CD14-positive monocyte (primary cell): ENCODE results near the gene SGK1. TPM values are rescaled to one million over a fixed set of nuclear protein-coding genes. Genes with fewer than 3 reads are reported as not detected.
"Not testable (repeated sequence)": the region's sequence is repeated elsewhere in the genome, so short reads cannot be mapped to it uniquely, and the experiment has no call there.

Experiments
- DNase-seq, 3 donors: peaks; one replicate each; pipeline ENCODE4 v3.0.0-alpha.2; 2011 to 2022
- H2AFZ ChIP-seq: 2 replicates; pipeline ENCODE4 v1.6.0; 2012; ENCODE audit warnings: mild to moderate bottlenecking, low read depth, low read length, inconsistent platforms; ENCODE audit not compliant: insufficient read depth, poor library complexity, severe bottlenecking
- H3K27ac ChIP-seq, 2 donors: 1 replicate in 1 of 2; 2 replicates in 1 of 2; pipeline ENCODE4 v1.5.1; 2012 to 2013; ENCODE audit warnings: low read length in 2 of 2, control low read depth in 1 of 2, inconsistent platforms in 1 of 2, low read depth in 1 of 2, mild to moderate bottlenecking in 1 of 2
- H3K27me3 ChIP-seq, 2 donors: one replicate each; pipeline versions ENCODE4 v1.6.0 to v1.6.1; 2011 to 2013; ENCODE audit warnings: low read length in 2 of 2; ENCODE audit not compliant: control insufficient read depth in 2 of 2, insufficient read depth in 2 of 2
- H3K36me3 ChIP-seq, 2 donors: replicated peaks in 1 of 2; 1 replicate in 1 of 2; 2 replicates in 1 of 2; pipeline versions ENCODE4 v1.5.1 to v1.6.1; 2012 to 2013; ENCODE audit warnings: low read length in 2 of 2, control low read depth in 1 of 2, inconsistent platforms in 1 of 2, mild to moderate bottlenecking in 1 of 2; ENCODE audit not compliant: insufficient read depth in 2 of 2, control insufficient read depth in 1 of 2
- H3K4me1 ChIP-seq, 2 donors: 1 replicate in 1 of 2; 2 replicates in 1 of 2; pipeline versions ENCODE4 v1.5.1 to v1.6.1; 2012 to 2013; ENCODE audit warnings: low read length in 2 of 2, control low read depth in 1 of 2, inconsistent platforms in 1 of 2, mild to moderate bottlenecking in 1 of 2, moderate library complexity in 1 of 2; ENCODE audit not compliant: insufficient read depth in 2 of 2, control insufficient read depth in 1 of 2
- H3K4me2 ChIP-seq: replicated peaks from 2 replicates; pipeline ENCODE3; 2012; ENCODE audit warnings: low read length, moderate library complexity, mild to moderate bottlenecking; ENCODE audit not compliant: poor library complexity, severe bottlenecking; ENCODE audit errors: extremely low read depth
- H3K4me3 ChIP-seq, 3 experiments: fragments of 200-600 bp in 1 of 3; sonication (generic) in 1 of 3; replicated peaks in 1 of 3; 1 replicate in 2 of 3; 2 replicates in 1 of 3; pipeline ENCODE4 v1.5.1; 2011 to 2013; ENCODE audit warnings: low read length in 3 of 3, mild to moderate bottlenecking in 3 of 3, control low read depth in 2 of 3, low read depth in 2 of 3, inconsistent platforms in 1 of 3, moderate library complexity in 1 of 3
- H3K79me2 ChIP-seq: 2 replicates; pipeline ENCODE4 v1.6.0; 2012; ENCODE audit warnings: mild to moderate bottlenecking, control low read depth, inconsistent platforms, low read length, moderate library complexity; ENCODE audit not compliant: insufficient read depth
- H3K9ac ChIP-seq: 2 replicates; pipeline ENCODE4 v1.6.0; 2017; ENCODE audit warnings: low read length, mild to moderate bottlenecking; ENCODE audit not compliant: insufficient read depth, poor library complexity, severe bottlenecking
- H3K9me3 ChIP-seq, 2 donors: replicated peaks in 1 of 2; 1 replicate in 1 of 2; 2 replicates in 1 of 2; pipeline versions ENCODE4 v1.5.1 to v1.6.1; 2012 to 2013; ENCODE audit warnings: low read length in 2 of 2, control low read depth in 1 of 2; ENCODE audit not compliant: control insufficient read depth in 1 of 2, insufficient read depth in 1 of 2
- H4K20me1 ChIP-seq: 2 replicates; pipeline ENCODE4 v1.6.0; 2012; ENCODE audit warnings: mild to moderate bottlenecking, low read length, control low read depth, moderate library complexity; ENCODE audit not compliant: insufficient read depth
- H3K27ac Mint-ChIP-seq, 7 donors: one replicate each; pipeline ENCODE4 v1.8.0; 2020; ENCODE audit warnings: mild to moderate bottlenecking in 7 of 7, mixed read lengths in 7 of 7, moderate library complexity in 6 of 7, inconsistent platforms in 2 of 7
- H3K27me3 Mint-ChIP-seq, 3 donors: one replicate each; pipeline ENCODE4 v1.8.0; 2021 to 2022; ENCODE audit warnings: low read depth in 3 of 3, mild to moderate bottlenecking in 3 of 3, mixed read lengths in 3 of 3, moderate library complexity in 3 of 3, inconsistent platforms in 1 of 3
- H3K36me3 Mint-ChIP-seq, 2 donors: one replicate each; pipeline ENCODE4 v1.8.0; 2020; ENCODE audit warnings: mixed read lengths in 2 of 2, inconsistent platforms in 1 of 2, mild to moderate bottlenecking in 1 of 2
- H3K4me1 Mint-ChIP-seq: one replicate; pipeline ENCODE4 v1.8.0; 2020; ENCODE audit warnings: mild to moderate bottlenecking, mixed read lengths
- H3K4me3 Mint-ChIP-seq, 2 donors: one replicate each; pipeline ENCODE4 v1.8.0; 2020; ENCODE audit warnings: mild to moderate bottlenecking in 2 of 2, mixed read lengths in 2 of 2, moderate library complexity in 1 of 2
- H3K9me3 Mint-ChIP-seq, 7 donors: one replicate each; pipeline ENCODE4 v1.8.0; 2020 to 2022; ENCODE audit warnings: mixed read lengths in 7 of 7, mild to moderate bottlenecking in 6 of 7, moderate library complexity in 6 of 7, inconsistent platforms in 2 of 7
- WGBS: methylation state at CpG from one replicate; pipeline ENCODE4 v1.1.5; 2013; ENCODE audit warnings: missing lambda C conversion rate; ENCODE audit not compliant: insufficient coverage; 5-methylcytosine and 5-hydroxymethylcytosine counted together
- intact Hi-C, 2 donors: fragments of 100-400 bp; cut with micrococcal nuclease; formaldehyde crosslinking; loops; one replicate each; pipeline versions ENCODE4 v1.15.0 to v1.15.1; 2023
- polyA plus RNA-seq, 3 donors: library from polyadenylated mRNA; depleted of rRNA in 1 of 3; unstranded in 2 of 3; stranded (reverse) in 1 of 3; fragments of 300-500 nt in 2 of 3; fragments of >200 nt in 1 of 3; fragmentation: Illumina TruSeq in 2 of 3; gene quantifications; 1 replicate in 2 of 3; 2 replicates in 1 of 3; pipeline ENCODE4 v1.2.3, GENCODE V29; 2012 to 2021
- TF ChIP-seq, protein P1 (sequence below): fragments of 200-600 bp; IDR thresholded peaks from one replicate; pipeline ENCODE4 v1.8.0; 2022; ENCODE audit warnings: antibody characterized with exemption, mild to moderate bottlenecking

The SGK1 gene
- polyA plus RNA-seq, 3 donors, result 373 to 419 (median 407) TPM

DNA sequence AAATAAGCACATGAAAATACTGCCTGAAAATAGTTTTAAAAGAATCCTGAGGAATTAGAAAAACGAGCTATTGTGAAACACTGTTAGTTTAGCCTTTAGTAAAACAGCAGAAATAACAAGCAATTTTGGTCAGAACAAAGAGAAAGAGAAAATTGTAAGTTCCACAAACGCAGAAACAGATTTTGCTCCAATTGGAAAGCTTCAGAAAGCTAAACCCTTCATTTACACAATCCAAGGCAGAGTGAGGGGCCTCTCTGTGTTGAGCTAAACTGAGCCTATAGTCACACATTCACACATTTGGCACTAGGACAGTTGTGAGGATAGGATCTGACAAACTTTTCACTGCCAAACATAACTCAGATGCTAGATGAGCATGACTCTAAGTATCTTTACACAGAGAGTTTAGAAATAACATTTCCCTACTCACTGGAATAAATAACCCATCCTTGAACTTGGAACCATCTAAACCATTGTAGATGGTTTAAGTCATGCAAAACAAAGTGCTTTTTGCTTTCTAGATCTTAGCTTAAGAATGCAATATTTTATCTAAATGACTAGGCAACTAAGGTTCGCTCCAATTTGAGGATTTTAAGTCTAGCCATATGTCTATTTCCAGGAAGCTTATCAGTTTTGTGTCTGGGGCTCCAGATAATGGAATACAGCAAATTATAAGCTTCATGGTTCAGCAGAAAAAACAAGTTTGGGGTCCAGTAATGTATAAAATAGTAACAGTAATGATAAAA, 122.6 kb downstream of the SGK1 start:
- Histone ChIP-seq H3K36me3 (no peaks in the 10 kb centered on the region), H3K4me1 (peaks cover 0 to under 1% of the 10 kb centered on the region in 2 donors), H3K27ac (no peak overlapping the region), H3K27me3 (no peaks in the 10 kb centered on the region), H3K9ac (no peak overlapping the region), H2AFZ (no peak overlapping the region), H4K20me1 (no peaks in the 10 kb centered on the region), H3K4me2 (no peak overlapping the region), H3K9me3 (no peaks in the 10 kb centered on the region), H3K79me2 (no peaks in the 10 kb centered on the region), H3K4me3 (no peak overlapping the region)
- no peak for DNase-seq
- Mint-ChIP-seq H3K4me3 (no peak overlapping the region), H3K9me3 (peaks cover 0 to 3% (median 0%) of the 10 kb centered on the region in 7 donors), H3K4me1 (peaks cover 13% of the 10 kb centered on the region), H3K27me3 (no peaks in the 10 kb centered on the region), H3K27ac (no peak overlapping the region), H3K36me3 (peaks cover 0 to 3% of the 10 kb centered on the region in 2 donors)
- 40% methylated on average over 1 of the region's 3 CpGs for WGBS
- TF ChIP-seq, protein P1, sequence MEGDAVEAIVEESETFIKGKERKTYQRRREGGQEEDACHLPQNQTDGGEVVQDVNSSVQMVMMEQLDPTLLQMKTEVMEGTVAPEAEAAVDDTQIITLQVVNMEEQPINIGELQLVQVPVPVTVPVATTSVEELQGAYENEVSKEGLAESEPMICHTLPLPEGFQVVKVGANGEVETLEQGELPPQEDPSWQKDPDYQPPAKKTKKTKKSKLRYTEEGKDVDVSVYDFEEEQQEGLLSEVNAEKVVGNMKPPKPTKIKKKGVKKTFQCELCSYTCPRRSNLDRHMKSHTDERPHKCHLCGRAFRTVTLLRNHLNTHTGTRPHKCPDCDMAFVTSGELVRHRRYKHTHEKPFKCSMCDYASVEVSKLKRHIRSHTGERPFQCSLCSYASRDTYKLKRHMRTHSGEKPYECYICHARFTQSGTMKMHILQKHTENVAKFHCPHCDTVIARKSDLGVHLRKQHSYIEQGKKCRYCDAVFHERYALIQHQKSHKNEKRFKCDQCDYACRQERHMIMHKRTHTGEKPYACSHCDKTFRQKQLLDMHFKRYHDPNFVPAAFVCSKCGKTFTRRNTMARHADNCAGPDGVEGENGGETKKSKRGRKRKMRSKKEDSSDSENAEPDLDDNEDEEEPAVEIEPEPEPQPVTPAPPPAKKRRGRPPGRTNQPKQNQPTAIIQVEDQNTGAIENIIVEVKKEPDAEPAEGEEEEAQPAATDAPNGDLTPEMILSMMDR, result no peak
- intact Hi-C loops, result no loop called here

DNA sequence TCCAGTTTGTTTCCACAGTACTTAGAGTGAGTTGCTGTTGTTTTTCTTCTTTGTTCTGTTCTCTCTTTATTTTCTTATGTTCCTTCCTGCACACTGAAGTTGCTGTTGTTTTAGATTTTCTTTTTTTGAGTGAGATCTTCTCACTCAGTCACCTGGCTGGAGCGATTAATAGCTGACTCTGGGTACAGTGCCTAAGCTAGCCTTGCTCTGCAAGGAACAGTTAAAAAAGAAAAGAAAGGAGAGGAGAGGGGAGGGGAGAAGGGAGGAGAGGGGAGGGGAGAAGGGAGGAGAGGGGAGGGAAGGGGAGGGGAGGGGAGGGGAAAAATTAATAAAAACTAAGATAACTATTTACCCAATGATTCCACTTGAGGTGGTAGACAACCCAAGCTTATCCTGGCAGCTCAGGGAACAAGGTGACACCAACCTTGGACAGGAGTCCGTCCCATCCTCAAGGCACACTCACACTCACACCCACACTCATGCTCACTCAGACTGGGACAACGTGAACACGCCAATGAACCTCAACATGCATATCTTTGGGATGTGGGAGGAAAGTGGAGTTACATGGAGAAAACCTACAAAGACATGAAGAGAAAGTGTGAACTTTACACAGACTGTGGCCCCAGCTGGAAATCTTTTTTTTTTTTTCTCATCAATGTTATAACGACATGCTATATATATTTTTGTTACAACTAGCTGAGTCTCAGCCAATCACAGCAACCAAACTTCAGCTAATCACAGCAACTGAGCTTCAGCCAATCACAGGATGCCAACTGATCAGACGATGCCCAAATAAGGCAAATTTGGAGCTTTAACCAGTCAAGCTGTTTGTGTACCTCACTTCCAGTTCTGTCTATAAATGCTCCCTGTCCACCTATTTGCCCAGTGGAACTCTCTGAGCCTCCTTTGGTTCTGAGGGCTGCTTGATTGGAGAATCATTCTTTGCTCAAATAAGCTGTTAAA, 124.1 kb downstream of the SGK1 start:
- H3K9me3 Mint-ChIP-seq, result peaks cover 0 to under 1% (median 0%) of the 10 kb centered on the region in 7 donors
- no peak for DNase-seq
- H3K36me3 Mint-ChIP-seq, result peaks cover 0 to under 1% of the 10 kb centered on the region in 2 donors
- no peaks in the 10 kb centered on the region for H4K20me1 ChIP-seq
- no peak overlapping the region for H2AFZ ChIP-seq
- intact Hi-C loops, result no loop called here
- no peak overlapping the region for H3K9ac ChIP-seq
- no peaks in the 10 kb centered on the region for H3K27me3 ChIP-seq
- peaks cover 5 to 8% of the 10 kb centered on the region in 2 donors for H3K4me1 ChIP-seq
- no peaks in the 10 kb centered on the region for H3K79me2 ChIP-seq
- TF ChIP-seq, protein P1, result no peak
- no peaks in the 10 kb centered on the region for H3K9me3 ChIP-seq
- H3K27ac ChIP-seq, result no peak overlapping the region
- H3K27me3 Mint-ChIP-seq, result no peaks in the 10 kb centered on the region
- H3K4me3 ChIP-seq, result no peak overlapping the region
- H3K4me2 ChIP-seq, result no peak overlapping the region
- H3K4me1 Mint-ChIP-seq, result peaks cover 19% of the 10 kb centered on the region
- peak overlapping the region in 1 of 7 donors; percentile 15 for H3K27ac Mint-ChIP-seq
- H3K4me3 Mint-ChIP-seq, result no peak overlapping the region
- H3K36me3 ChIP-seq, result no peaks in the 10 kb centered on the region
- 90% methylated on average over 2 of the region's 6 CpGs for WGBS

DNA sequence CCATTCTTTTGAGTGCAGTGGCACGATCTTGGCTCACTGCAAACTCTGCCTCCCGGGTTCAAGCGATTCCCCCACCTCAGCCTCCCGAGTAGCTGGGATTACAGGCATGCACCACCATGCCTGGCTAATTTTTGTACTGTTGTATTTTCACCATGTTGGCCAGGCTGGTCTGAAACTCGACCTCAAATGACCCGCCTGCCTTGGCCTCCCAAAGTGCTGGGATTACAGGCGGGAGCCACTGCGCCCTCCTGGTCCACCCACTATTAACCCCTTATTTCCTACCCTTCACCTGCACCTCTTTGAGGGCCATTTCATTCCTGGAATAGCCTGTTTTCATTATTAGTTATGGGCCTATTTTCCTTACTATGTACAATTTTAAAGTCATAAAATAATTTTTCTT, 125.3 kb downstream of the SGK1 start:
- WGBS, result 98% methylated on average over 7 of the region's 8 CpGs

More for the DNA sequence above, 125.3 kb downstream of the SGK1 start:
- DNase-seq, intact Hi-C loops, H4K20me1 ChIP-seq, H3K4me1 ChIP-seq, H3K27me3 ChIP-seq, H3K4me3 ChIP-seq, H3K9me3 Mint-ChIP-seq, H3K27ac ChIP-seq, H3K36me3 ChIP-seq, H3K9me3 ChIP-seq, H3K9ac ChIP-seq, H2AFZ ChIP-seq, H3K4me3 Mint-ChIP-seq, H3K79me2 ChIP-seq, H3K27me3 Mint-ChIP-seq, H3K36me3 Mint-ChIP-seq, H3K4me2 ChIP-seq, H3K27ac Mint-ChIP-seq: not testable (repeated sequence)
- peaks cover 19% of the 10 kb centered on the region for H3K4me1 Mint-ChIP-seq
